Adrenal gland (tissue), 12 donors: ENCODE data around the gene SHISA3. TPM values are rescaled to one million over a fixed set of nuclear protein-coding genes. Genes with fewer than 3 reads are reported as not detected.

Experiments used
- DNase-seq, 7 donors: peaks; one replicate each; pipeline ENCODE4 v3.0.0-alpha.2; 2019 to 2020
- H3K27ac ChIP-seq, 5 donors: fragments of 200-600 bp; sonication (generic) in 4 of 5; 1 replicate in 3 of 5; 2 replicates in 2 of 5; pipeline versions ENCODE4 v1.5.1 to v1.8.0; 2016 to 2020; ENCODE audit warnings: mild to moderate bottlenecking in 1 of 5
- H3K27me3 ChIP-seq: fragments of 200-600 bp; 2 replicates; pipeline ENCODE4 v1.8.0; 2021
- H3K36me3 ChIP-seq, 2 donors: fragments of 200-600 bp; replicated peaks in 1 of 2; 1 replicate in 1 of 2; 2 replicates in 1 of 2; pipeline versions ENCODE4 v1.5.1 to v1.8.0; 2018 to 2022
- H3K4me1 ChIP-seq, 2 donors: fragments of 200-600 bp; replicated peaks in 1 of 2; 1 replicate in 1 of 2; 2 replicates in 1 of 2; pipeline versions ENCODE4 v1.5.1 to v1.8.0; 2018 to 2021
- H3K4me3 ChIP-seq, 4 donors: fragments of 200-600 bp; sonication (generic) in 3 of 4; one replicate each; pipeline ENCODE4 v1.5.1; 2016 to 2018
- H3K9me3 ChIP-seq, 3 donors: fragments of 200-600 bp; sonication (generic) in 1 of 3; replicated peaks in 1 of 3; 1 replicate in 2 of 3; 2 replicates in 1 of 3; pipeline versions ENCODE4 v1.5.1 to v1.8.0; 2016 to 2021
- POLR2A ChIP-seq, 2 donors: fragments of 450-650 bp; IDR thresholded peaks; one replicate each; pipeline ENCODE4 v1.6.1; 2017; ENCODE audit warnings: antibody characterized with exemption in 2 of 2, mild to moderate bottlenecking in 2 of 2, moderate library complexity in 1 of 2
- WGBS, 4 donors: extraction: QIAGEN DNeasy Blood & Tissue Kit in 2 of 4; methylation state at CpG; one replicate each; pipeline versions ENCODE4 v1.1.5 to v1.1.7; 2013 to 2017; 5-methylcytosine and 5-hydroxymethylcytosine counted together
- intact Hi-C, 2 donors: fragments of 100-400 bp; cut with DNase I; formaldehyde crosslinking; loops; one replicate each; pipeline versions ENCODE4 v1.14.1 to v1.15.0; 2022 to 2023
- polyA plus RNA-seq, 3 donors: library from polyadenylated mRNA; stranded (reverse); fragments of 200-250 nt in 2 of 3; fragments of 350-450 nt in 1 of 3; fragmentation: Illumina TruSeq in 1 of 3; extraction: RNeasy Lipid Tissue Mini Kit (QIAGEN cat#74804) in 1 of 3; gene quantifications; one replicate each; pipeline ENCODE4 v1.2.3, GENCODE V29; 2013 to 2014
- total RNA-seq, 9 donors: library from RNA; depleted of rRNA in 4 of 9; stranded (reverse); fragments of >200 nt in 4 of 9; fragments of 120-200 nt in 1 of 9; fragmentation: NEBNext Ultra II Directional in 1 of 9; extraction: Animal tissue kit (Norgen Biotek cat#: 25700) in 1 of 9; gene quantifications; one replicate each; pipeline versions ENCODE4 v1.1.0 to v1.2.4, GENCODE V29; 2013 to 2023
- TF ChIP-seq, protein P1 (sequence below), 6 experiments: fragments of 450-650 bp in 4 of 6; fragments of 200-600 bp in 2 of 6; sonication (generic) in 1 of 6; IDR thresholded peaks; 1 replicate in 5 of 6; 2 replicates in 1 of 6; pipeline versions ENCODE4 v1.5.1 to v1.8.0; 2016 to 2021; ENCODE audit warnings: antibody characterized with exemption in 6 of 6, mild to moderate bottlenecking in 2 of 6, moderate library complexity in 1 of 6
- donor health status: healthy with polysubstance abuse.
- donor health status: Bipolar disorder and iron deficiency.
- donor health status: DM: yes; HTN: yes; CAD: no.
- donor health status: DM: no; HTN: no; CAD: no.
- donor health status: DM: no; HTN: no; CAD: no.
- donor health status: DM: yes; HTN: yes; CAD: no.

Gene SHISA3
- total and polyA plus RNA-seq, 12 donors = 0.26 to 2.8 (median 1.7) TPM

DNA sequence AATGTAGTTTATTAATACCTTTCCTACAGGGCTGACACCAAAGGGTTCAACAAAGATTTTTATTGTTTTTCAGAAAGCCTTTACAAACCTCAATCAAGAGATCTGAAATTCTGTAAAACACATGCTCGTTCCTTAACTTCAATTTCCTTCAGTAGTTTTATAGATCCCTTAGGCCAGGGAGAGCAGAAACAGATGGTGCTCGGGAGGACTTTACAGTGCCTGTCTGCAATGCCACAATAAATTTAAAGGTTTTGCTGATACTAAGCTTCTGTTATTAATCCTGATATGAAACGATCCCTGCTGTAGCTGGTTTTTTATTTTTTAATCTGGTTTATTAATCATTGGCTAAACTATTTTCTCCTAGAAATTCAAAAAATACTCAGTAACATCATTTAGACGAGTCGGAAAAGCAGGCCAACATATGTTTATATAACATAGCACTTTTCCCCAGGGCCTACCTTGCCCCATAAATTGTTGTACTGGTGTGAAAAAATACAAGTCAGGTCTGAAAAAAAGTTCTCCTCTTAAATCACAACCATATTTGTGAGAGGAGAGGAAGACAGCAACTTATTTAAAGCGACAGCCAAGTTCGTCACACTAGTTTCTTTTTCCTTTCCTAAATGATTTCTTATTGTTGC is 39.8 kb downstream of the SHISA3 start:
- WGBS, 4 donors = 86 to 89% (median 87%) methylated on average over 7 of the region's 7 CpGs
- intact Hi-C loops = no loop called here
- no peak for DNase-seq
- Histone ChIP-seq H3K27me3 (no peaks in the 10 kb centered on the region), H3K9me3 (no peaks in the 10 kb centered on the region), H3K36me3 (no peaks in the 10 kb centered on the region), H3K27ac (no peak overlapping the region), H3K4me1 (no peaks in the 10 kb centered on the region), H3K4me3 (no peak overlapping the region)
- TF ChIP-seq, protein P1, sequence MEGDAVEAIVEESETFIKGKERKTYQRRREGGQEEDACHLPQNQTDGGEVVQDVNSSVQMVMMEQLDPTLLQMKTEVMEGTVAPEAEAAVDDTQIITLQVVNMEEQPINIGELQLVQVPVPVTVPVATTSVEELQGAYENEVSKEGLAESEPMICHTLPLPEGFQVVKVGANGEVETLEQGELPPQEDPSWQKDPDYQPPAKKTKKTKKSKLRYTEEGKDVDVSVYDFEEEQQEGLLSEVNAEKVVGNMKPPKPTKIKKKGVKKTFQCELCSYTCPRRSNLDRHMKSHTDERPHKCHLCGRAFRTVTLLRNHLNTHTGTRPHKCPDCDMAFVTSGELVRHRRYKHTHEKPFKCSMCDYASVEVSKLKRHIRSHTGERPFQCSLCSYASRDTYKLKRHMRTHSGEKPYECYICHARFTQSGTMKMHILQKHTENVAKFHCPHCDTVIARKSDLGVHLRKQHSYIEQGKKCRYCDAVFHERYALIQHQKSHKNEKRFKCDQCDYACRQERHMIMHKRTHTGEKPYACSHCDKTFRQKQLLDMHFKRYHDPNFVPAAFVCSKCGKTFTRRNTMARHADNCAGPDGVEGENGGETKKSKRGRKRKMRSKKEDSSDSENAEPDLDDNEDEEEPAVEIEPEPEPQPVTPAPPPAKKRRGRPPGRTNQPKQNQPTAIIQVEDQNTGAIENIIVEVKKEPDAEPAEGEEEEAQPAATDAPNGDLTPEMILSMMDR (IDR thresholded peaks at IDR 0.05) = no peak
- TF ChIP-seq POLR2A (IDR thresholded peaks at IDR 0.05) = no peak

DNA sequence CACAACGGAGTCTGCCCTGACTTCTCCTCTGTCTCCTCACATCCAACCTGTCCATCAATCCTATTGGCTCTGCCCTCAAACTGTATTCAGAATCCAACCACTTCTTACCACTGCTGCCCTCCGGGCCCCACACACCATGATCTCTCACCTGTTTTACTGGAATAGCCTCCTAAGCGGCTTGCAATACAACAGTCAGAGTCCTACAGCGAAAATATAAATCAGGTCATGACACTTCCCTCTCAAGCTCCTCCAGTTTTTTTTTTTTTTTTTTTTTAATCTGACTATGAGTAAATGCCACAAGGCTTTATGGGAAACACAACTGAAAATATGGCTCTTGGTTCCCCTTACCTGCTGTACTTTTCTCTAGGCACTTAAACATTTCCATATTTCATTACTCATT is 42.8 kb downstream of the SHISA3 start:
- Histone ChIP-seq H3K36me3 (no peaks in the 10 kb centered on the region), H3K9me3 (no peaks in the 10 kb centered on the region), H3K4me1 (no peaks in the 10 kb centered on the region), H3K27me3 (no peaks in the 10 kb centered on the region), H3K4me3 (no peak overlapping the region), H3K27ac (no peak overlapping the region)
- DNase-seq = no peak
- TF ChIP-seq POLR2A (IDR thresholded peaks at IDR 0.05) = no peak
- TF ChIP-seq, protein P1 (IDR thresholded peaks at IDR 0.05) = no peak
- WGBS, 4 donors = 91 to 97% (median 93%) methylated on average over 4 of the region's 4 CpGs
- intact Hi-C loops = no loop called here

DNA sequence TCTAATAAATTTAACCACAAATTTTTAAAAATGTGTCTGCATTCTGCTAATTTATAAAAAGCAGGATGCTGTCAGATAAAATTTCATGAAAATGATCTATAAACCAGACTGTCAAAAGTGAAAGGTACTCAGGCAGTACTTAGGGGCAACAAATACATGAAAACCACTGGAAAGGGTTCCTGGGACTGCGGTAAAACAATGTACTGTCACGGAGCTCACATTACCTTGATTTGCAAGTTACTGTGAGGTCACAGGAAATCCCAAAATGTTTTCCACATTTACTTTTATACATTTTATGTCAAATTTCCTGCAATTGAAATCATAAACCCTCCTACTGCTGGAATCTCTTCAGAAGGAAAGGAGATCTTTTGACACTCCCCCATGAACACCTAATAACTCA is 45.3 kb downstream of the SHISA3 start:
- WGBS, 4 donors = 83 to 96% (median 87%) methylated on average over 2 of the region's 2 CpGs
- DNase-seq = no peak
- no peak for TF ChIP-seq POLR2A (IDR thresholded peaks at IDR 0.05)
- TF ChIP-seq, protein P1 (IDR thresholded peaks at IDR 0.05) = no peak
- Histone ChIP-seq H3K9me3 (no peaks in the 10 kb centered on the region), H3K27me3 (no peaks in the 10 kb centered on the region), H3K4me1 (no peaks in the 10 kb centered on the region), H3K4me3 (no peak overlapping the region), H3K36me3 (no peaks in the 10 kb centered on the region), H3K27ac (no peak overlapping the region)
- intact Hi-C loops = no loop called here

DNA sequence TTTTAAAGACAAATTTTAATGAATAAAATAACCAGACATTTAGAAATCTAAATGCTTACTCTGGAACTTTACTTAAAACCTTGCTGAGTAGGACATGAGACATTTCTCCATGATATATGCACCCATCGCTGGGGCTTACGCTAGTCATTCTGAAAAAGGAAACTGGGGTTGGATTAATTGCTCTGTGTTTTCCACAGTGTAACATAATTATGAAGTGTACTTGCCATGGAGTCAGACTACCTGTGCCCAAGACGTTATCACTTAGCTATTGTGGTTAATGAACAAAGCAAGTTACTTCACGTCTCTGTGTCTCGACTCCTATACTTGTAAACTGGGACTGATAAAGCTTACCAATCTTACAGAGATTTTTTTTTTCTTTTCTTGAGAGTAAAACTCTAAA is 47.8 kb downstream of the SHISA3 start:
- intact Hi-C loops = no loop called here
- no peaks in the 10 kb centered on the region for H3K9me3 ChIP-seq
- H3K4me1 ChIP-seq = no peaks in the 10 kb centered on the region
- no peaks in the 10 kb centered on the region for H3K36me3 ChIP-seq
- TF ChIP-seq POLR2A (IDR thresholded peaks at IDR 0.05) = no peak
- TF ChIP-seq, protein P1 (IDR thresholded peaks at IDR 0.05) = no peak
- H3K4me3 ChIP-seq = no peak overlapping the region
- WGBS, 4 donors = 92 to 95% (median 94%) methylated on average over 5 of the region's 5 CpGs
- H3K27me3 ChIP-seq = no peaks in the 10 kb centered on the region
- no peak overlapping the region for H3K27ac ChIP-seq
- no peak for DNase-seq
